ENCODE measurements around the gene TMED10. TPM values are rescaled to one million over a fixed set of nuclear protein-coding genes. Genes with fewer than 3 reads are reported as not detected.
A peak's percentile ranks its signal among the peaks of the same experiment; 100 is the strongest.
"Not testable (repeated sequence)": the region's sequence is repeated elsewhere in the genome, so short reads cannot be mapped to it uniquely, and the experiment has no call there.

Gene TMED10
- total and polyA plus RNA-seq, 2 of the 13 experiments (the other 11 are each of a cell fraction or from before 2014, with no cell fraction given) = 311 to 377 TPM

DNA sequence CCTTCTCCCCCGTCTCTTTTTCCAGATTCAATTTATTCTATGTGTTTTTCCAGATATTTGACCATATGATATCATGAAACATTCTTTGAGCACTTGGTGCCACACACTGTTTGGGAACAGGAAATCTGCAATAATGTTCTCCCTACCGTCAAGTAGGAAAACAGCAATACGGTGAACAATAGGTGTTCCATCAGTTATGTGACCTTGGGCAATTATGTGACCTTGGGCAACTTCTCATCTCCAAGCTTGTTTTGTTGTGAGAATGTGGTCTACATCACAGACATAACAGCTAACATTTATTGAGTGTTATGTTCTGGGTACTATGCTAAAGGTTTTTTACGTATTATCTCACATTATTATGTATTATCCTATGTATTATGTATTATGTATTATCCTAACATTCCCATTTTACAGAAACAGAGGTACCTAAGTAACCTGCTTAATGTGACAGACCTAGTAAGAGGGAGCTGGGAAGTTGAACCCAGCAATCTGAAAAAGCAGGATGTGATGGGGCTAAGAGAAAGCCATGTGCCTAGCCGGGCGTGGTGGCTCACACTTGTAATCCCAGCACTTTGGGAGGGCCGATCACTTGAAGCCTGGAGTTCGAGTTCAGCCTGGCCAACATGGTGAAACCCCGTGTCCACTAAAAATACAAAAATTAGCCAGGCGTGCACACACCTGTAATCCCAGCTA is 48.4 kb downstream of the TMED10 start (continued):
- TF ChIP-seq ESRRA (CRISPR knock-in tag; IDR thresholded peaks at IDR 0.05; ENCODE audit: low read depth) (peak; percentile 70), FOXM1 (CRISPR knock-in tag; IDR thresholded peaks at IDR 0.05) (no peak), SOX13 (IDR thresholded peaks at IDR 0.05) (no peak), SOX13 (CRISPR knock-in tag; conservative IDR thresholded peaks at IDR 0.05 in 1 of 2, IDR thresholded peaks at IDR 0.05 in 1 of 2) (peak in 1 of 2 experiments; percentile 87; a peak in 2 of 4 replicates), FOSL2 (CRISPR knock-in tag; IDR thresholded peaks at IDR 0.05) (peak; percentile 31), ZNF761 (CRISPR knock-in tag; conservative IDR thresholded peaks at IDR 0.05) (no peak), NCOA2 (CRISPR knock-in tag; IDR thresholded peaks at IDR 0.05) (0 out of 2 replicates have a peak, but pooled peaks have one; percentile 31), CEBPG (CRISPR knock-in tag; IDR thresholded peaks at IDR 0.05) (peak; percentile 23; the same call in 1 of the 2 replicates), POLR2A (IDR thresholded peaks at IDR 0.05; ENCODE audit: insufficient read depth in 1 of 2, low read depth in 2 of 2, low read length in 2 of 2) (peak in 1 of 2 experiments; percentile 50; a peak in 1 of 4 replicates), GATAD2A (CRISPR knock-in tag; IDR thresholded peaks at IDR 0.05) (peak; percentile 31; the same call in 1 of the 2 replicates), SOX5 (CRISPR knock-in tag; IDR thresholded peaks at IDR 0.05; ENCODE audit: borderline replicate concordance) (peak; percentile 76; the same call in 1 of the 2 replicates), ZNF629 (CRISPR knock-in tag; conservative IDR thresholded peaks at IDR 0.05) (peak; percentile 6; the same call in 1 of the 2 replicates)

DNA sequence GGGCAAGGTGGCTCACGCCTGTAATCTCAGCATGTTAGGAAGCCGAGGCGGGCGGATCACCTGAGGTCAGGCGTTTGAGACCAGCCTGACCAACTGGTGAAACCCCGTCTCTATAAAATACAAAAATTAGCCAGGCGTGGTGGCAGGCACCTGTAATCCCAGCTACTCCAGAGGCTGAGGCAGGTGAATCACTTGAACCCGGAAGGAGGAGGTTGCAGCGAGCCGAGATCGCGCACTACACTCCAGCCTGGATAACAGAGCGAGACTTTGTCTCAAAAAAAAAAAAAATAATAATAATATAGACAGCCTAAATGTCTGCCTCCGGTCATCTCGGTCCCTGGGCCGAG is 49.0 kb downstream of the TMED10 start:
- DNase-seq (ENCODE audit: low spot score); H2AFZ ChIP-seq (ENCODE audit: low read length); intact Hi-C loops (cut with micrococcal nuclease; ENCODE audit: unreplicated experiment): not testable (repeated sequence)

More for the DNA sequence above, 49.0 kb downstream of the TMED10 start:
- H3K36me3 ChIP-seq (replicated peaks in 1 of 2; ENCODE audit: control insufficient read depth in 1 of 2, insufficient read depth in 2 of 2, low read length in 2 of 2); H3K27me3 ChIP-seq (ENCODE audit: control insufficient read depth in 1 of 2, insufficient read depth in 2 of 2, low read length in 2 of 2); FAIRE-seq; H3K9me3 ChIP-seq (ENCODE audit: low read length); H4K20me1 ChIP-seq (ENCODE audit: insufficient read depth, low read length); CTCF ChIA-PET (ENCODE audit: low intra/inter-chr PET ratio, low total read pairs): not testable (repeated sequence)
- POLR2A ChIA-PET = interaction anchor here (0.9 to 2.7 kb wide), 12 partner anchors 41 to 364 kb away, joined by 3 to 14 read pairs (median 4); partner anchors contain the start of genes YLPM1 and ZC2HC1C
- Histone ChIP-seq H3K79me2 (ENCODE audit: insufficient read depth, low read length) (peaks cover 26% of the 10 kb centered on the region), H3K9ac (ENCODE audit: insufficient read depth, low read depth, low read length) (peak overlapping the region; percentile 96), H3K4me1 (ENCODE audit: insufficient read depth, low read length) (peaks cover 26% of the 10 kb centered on the region), H3K4me2 (ENCODE audit: low read depth, low read length) (peak overlapping the region; percentile 87), H3K27ac (ENCODE audit: extremely low read length, insufficient read depth, low read length) (peak overlapping the region; percentile 95), H3K4me3 (replicated peaks in 1 of 3; ENCODE audit: insufficient read depth in 1 of 3, low read depth in 2 of 3, low read length in 3 of 3) (peak overlapping the region; percentile 83 to 90 (median 84))
- ATAC-seq = peak; percentile 8
- BruUV-seq (replicated peaks) = TSS peak; percentile 83
- 4% methylated on average over 15 of the region's 16 CpGs for WGBS (ENCODE audit: low lambda C conversion rate)
- in situ Hi-C loops (cut with HindIII; ENCODE audit: extremely low pct_ligation_motif_present, low pct_unique_long_range_greater_than_20kb) = loop anchor here (10.0 kb wide), 1 partner anchor 357 kb away; no protein-coding TSS in a partner anchor
